Measurements from ENCODE around the gene CTIF.
A peak's percentile ranks its signal among the peaks of the same experiment; 100 is the strongest.
"Not testable (repeated sequence)": the region's sequence is repeated elsewhere in the genome, so short reads cannot be mapped to it uniquely, and the experiment has no call there.

CTIF gene

GRCh38 chr18:48811977-48812451, 273.2 kb downstream of the CTIF start:
- not testable (repeated sequence) for DNase-seq

DNA sequence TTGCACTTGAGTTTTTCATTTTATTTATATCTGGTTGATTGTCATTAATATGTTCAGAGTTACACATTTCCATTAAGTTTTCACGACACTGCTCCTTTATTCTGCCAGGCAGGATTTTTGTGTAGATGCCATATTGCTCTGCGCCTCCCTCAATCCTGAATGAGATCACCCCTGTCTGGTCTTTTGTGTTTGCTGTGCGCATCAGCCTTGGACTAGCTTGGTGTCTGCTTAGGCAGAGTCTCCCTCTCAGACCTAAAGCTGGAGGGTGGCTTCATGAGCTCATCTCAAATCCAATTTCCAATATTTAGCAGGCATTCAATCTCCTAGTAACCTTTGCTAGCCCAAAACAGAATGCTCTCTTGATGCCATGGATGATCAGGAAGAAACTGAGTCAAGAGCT, 274.5 kb downstream of the CTIF start:
- no peak for DNase-seq

- no peak for DNase-seq
Measured at GRCh38 chr18:48813833-48814489, 275.1 kb downstream of the CTIF start.

DNA sequence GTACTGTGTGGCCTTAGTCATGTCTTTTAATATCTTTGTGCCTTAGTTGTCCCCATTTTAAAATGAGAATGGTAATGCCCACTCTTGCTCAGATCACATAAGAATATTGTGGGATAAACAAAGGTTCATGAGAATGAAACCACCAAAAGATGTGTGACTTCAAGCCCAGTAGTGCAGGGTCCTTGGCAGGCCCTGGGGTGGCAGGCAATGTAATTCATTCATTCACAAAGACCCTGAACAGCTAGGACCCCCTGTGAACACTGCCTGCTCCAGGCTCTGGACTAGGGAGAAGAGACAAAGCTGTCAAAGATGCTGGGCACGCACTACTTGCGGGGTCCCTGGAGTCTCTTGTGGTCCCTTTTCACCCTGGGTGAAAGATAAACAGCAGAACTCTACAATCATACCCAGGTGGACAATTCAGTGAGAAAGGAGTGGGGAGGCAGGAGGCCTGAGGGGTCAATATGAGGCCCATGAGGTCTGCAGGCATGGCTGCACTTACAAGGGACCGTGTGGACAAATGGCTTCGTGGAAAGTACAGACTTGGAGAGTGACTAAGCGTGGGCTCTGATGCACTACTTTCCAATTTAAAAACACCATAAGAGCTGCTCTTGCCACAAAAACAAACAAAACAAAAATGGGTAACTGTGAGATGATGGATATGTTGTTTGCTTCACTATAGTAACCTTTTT, 275.8 kb downstream of the CTIF start:
- DNase-seq, result no peak

GRCh38 chr18:48815179-48815515, 276.3 kb downstream of the CTIF start:
- DNase-seq, result no peak

- DNase-seq, result no peak
Measured at GRCh38 chr18:48815581-48816324, 276.9 kb downstream of the CTIF start.

- no peak for DNase-seq
Measured at GRCh38 chr18:48816554-48816953, 277.7 kb downstream of the CTIF start.

DNA sequence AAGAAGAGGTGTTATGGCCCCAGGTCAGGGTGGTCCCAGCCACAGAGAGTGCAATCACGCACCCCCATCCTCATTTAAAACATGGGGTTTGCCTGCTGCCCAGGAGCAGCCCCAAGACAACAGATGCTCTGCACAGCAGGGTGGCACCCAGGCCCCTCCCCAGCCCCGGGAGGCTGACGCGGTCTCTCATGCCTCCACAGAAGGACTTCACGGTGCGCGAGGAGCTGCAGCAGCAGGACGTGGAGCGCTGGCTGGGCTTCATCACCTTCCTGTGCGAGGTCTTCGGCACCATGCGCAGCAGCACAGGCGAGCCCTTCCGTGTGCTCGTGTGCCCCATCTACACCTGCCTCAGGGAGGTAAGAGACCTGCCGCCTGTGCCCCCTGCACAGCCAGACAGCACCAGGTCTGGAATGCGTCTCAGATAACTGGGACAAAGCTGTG, 278.2 kb downstream of the CTIF start:
- DNase-seq, result peak; percentile 22

DNA sequence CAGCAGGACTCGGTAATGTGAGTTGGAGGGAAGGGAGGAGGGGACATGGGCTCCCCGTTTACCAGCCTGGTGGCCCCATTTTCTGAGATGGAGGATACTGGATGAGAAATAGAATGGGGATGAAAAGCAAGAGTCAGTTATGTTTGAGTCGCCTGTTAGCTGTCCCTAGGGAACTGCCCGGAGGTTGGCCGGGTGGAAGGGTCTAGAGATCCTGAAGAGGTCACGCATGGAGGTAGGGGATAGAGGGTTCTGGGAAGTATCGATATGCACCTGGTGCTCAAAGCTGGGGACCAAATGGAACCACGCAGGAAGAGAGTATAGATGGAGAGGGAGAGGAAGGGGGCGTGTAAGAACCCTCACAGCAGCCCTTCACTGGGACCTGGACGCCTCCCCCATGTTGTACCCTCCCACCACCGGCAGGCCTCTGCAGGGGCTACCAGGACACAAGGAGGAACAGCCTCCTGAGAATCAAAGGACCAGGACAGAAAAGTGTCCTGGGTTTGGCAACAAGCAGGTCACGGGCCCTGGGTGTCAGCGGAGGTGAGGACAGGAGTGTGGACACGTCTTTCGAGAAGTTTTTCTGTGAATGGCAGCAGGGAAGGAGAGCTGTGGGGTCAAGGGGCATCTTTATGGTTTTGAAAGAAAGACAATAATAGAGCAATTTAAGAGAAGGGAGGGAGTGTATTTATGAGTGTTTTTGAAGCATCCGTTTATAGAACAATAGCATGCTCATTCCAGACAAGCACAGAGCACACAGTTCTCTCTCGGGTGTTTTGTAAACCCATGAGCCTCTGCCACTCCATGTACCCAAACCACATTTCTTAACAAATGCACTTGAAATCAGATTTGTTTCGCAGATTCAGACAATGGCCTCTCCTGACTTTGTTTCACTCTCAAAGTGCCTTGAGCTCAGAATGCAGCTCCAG, 279.8 kb downstream of the CTIF start:
- no peak for DNase-seq

DNA sequence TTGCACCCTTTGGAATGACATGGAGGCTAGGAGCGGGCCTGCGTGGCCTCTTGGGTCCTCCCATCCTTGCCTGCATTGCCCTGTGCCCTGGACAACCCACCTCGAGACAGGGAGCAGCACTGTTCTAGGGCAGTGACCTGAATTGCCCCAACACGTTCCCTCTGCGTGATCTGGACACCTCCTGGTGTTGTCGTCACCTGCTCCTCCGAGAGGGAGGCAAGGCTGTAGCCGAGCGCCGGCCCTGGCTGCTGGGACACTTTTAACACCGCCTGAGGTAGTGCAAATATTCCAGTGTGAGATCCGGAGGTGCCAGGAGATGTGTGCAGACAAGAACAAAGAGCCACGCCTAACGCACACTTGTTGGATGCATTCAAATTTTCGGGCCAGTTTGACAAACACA, 280.4 kb downstream of the CTIF start:
- DNase-seq, result no peak

- no peak for DNase-seq
Measured at GRCh38 chr18:48819781-48820482, 281.1 kb downstream of the CTIF start.

DNA sequence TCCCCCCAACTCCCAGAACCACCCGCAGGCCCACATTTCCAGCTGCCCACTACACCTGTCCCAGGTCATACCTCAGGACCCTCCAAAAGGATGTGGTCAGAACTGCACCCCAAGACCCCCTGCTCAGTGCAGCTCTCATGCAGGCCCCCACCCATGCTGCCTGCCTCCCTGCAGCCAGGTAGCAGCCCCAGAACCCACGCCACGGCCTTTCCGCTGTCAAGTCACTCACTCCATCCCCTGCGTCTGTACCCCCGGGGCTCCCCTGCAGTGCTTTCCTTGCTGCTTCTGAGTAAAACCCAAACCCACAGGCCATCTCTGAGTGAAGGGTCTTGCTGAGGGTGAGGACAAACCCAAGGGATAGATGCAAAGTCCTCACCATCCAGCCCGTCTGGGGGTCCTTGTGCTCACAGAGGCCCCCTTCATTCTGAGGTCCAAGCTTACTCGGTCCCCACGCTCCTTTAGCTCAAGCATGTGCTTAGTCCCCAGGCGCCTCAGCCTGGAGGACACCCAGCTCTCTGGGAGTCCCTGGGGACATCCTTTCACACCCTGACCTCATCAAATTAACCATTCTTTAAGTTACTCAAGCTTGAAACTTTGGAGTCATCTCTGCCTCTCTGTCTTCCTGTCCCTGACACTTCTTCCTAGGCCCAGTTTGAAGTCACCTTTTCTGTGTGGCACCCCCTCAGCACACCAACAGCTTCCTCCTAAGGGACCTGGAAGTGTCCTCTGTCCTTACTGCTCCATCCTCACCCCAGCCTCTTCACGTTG, 281.8 kb downstream of the CTIF start:
- DNase-seq, result no peak

GRCh38 chr18:48821251-48821590, 282.4 kb downstream of the CTIF start:
- no peak for DNase-seq

DNA sequence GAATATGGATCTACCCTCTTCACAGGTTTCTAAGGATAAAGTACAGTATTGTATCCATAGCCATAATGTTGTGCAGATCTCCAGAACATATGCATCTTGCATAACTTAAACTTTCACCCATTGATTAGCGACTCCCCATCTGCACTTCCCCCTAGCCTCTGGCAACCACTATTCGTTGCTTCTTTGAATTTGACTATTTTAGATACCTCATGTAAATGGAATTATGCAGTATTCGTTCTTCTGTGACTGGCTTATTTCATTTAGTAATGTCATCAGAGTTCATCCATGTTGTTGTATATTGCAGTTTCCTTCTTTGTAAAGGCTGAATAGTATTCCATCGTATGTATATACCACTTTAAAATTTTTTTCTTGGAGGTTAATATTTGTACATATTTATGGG, 283.0 kb downstream of the CTIF start:
- no peak for DNase-seq

GRCh38 chr18:48824231-48824970, 285.6 kb downstream of the CTIF start:
- DNase-seq, result no peak

DNA sequence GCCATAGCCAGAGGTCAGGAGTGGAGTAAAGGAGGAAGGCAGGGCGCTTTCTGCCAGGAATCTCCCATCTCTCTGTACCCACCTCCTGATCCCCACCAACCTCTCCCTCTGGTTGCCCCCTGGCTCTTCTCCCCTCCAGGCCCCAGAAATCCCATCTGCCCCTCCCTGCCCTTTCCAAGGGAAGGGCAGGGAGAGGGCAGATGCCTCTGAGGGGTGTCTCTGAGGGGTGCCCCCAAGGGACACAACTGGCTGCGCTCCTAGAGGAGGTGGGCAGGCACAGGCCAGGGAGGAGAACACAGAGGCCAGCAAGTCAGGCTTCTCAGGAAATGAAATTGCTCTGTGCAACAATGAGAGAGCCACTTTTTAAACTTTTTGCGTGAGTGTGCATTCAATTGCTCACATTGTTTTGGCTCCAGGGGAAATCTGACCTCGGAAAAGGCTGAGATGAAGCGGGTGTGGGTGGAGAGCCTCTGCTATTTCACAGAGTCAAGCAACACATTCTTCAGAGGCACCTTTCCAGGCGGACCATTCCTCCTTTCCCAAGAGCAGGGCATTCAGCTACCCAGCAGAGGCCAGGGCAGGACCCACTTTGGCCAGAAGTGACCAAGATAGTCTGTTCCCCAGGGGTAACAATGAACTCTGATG, 286.4 kb downstream of the CTIF start:
- DNase-seq, result no peak

DNA sequence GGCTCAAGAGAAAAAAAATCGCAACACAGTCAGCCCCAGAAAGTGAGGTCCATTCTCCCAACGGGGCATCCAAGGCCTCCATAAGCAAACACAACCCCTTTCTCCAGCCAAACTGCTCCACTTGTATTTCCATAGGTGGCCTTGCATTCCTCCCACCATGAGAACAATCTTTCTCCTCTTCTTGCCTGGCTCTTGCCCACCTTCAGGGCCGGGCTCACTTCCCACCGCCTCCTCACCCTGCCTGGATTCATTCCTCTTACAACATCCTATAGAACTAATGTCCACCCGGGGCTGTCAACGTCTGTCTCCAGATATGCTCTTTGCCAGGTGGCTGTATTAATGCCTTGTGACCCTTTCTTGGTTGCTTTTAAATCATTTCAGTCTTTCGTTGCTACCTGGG, 287.4 kb downstream of the CTIF start:
- no peak for DNase-seq

GRCh38 chr18:48826806-48827205, 288.0 kb downstream of the CTIF start:
- no peak for DNase-seq

- peak; percentile 78 for DNase-seq
Measured at GRCh38 chr18:48827291-48828193, 288.7 kb downstream of the CTIF start.

Measured in NCI-H2171 treated with DMSO at 0.1 percent for 48 hours (cell line).